DMS53 treated with DMSO at 0.1 percent for 48 hours (cell line): ENCODE data around the gene RPL7L1.

Experiments used
- DNase-seq: peaks from one replicate; lab custom pipeline; 2025; ENCODE audit not compliant: unreplicated experiment; lab: John Stamatoyannopoulos, UW

The RPL7L1 gene

DNA sequence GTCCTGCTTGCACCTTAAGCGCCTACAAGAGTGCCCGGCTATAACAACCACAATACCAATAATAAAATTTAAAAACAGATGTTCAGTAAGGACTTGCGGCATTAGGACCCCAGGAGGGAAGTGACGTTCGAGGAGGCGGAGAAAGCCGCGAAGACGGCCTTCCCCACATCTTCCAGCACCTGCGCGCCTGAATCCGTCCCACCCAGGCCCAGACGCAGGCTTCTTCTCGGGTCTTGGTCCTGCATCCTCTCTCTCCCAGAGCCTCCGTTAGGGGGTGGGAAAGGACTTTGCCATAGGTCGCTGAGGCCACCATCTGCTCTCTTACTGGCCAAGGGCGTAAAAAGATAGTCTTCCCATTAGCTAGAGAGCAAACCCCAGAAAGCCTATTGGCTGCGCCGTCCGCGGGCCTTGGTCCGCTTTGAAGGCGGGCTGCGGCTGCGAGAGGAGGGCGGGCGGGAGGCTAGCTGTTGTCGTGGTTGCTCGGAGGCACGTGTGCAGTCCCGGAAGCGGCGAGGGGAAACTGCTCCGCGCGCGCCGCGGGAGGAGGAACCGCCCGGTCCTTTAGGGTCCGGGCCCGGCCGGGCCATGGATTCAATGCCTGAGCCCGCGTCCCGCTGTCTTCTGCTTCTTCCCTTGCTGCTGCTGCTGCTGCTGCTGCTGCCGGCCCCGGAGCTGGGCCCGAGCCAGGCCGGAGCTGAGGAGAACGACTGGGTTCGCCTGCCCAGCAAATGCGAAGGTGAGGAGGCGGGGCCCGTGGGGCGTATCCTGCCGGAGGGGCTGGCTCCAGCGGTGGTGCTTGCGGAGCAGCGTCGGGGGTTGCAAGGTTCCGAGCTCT is 49.8 kb downstream of the RPL7L1 start, which contains the start of gene CNPY3:
Gene CNPY3, plus strand, starts transcription at position 495 of the 835 bp plus-strand sequence. Its CDS starts 91 bp downstream, at position 586.
- peak; percentile 97 for DNase-seq

DNA sequence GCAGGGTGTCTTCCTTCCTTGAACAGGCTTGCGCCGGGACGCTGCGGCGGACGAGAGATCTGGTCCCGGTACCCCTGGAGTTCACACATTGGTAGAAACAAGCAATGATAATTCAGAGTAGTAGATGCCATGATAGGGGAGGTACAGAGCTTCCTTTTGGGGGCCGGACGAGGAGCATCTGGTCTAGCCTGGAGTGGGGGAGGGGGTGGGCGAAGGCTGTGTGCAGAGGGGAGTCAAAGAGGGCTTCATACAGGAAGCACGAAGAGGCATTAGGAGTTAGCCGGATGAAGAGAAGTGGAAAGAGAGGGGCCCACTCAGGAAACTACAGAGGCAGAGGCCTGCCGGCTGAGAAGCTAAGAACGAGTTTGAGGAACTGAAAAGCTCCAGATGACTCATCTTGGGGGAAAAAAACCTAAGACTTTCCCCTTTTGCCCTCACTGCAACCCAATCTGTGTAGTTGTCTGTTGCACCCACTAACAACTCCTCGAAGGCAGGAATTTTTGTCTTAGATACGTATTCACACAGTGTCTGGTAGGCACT is 50.5 kb downstream of the RPL7L1 start:
- peak; percentile 10 for DNase-seq

DNA sequence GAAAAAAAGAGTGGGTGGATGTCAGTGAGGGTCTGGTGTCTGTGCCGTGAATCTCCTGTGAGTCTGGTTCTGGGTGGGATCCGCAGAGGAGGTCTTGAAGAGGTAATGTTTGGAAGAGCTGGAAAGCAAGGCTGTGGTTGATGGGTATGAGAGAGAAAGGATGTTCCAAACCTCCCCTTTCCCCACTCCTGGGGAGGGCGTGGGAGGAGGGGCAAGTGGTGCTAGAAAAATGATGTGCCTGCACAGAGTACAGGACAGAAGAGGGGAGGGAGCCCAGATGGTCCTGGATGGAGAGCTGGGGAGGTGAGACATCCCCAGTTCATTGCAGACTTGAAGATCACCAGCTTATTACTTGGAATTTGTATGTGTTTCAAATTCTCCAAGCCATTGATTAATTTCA is 53.0 kb downstream of the RPL7L1 start:
- DNase-seq: no peak

DNA sequence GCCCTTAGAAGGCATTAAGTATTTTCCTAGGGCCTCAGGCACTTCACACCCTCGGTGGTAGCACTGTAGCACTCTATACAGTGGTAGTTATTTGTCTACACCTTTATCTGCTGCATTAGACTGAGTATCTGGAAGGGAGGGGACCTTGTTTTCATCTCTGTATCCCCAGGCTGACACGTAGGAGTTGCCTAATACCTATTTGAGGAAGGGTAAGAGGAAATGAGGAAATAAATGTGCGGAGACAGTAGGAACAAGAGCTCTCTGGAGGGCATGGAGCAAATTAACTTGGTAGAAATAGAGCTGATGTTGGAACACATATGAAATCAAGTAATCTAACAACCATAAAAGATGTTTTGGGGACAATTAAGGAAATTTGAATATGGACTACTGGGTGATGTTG is 53.8 kb downstream of the RPL7L1 start:
- DNase-seq: no peak

DNA sequence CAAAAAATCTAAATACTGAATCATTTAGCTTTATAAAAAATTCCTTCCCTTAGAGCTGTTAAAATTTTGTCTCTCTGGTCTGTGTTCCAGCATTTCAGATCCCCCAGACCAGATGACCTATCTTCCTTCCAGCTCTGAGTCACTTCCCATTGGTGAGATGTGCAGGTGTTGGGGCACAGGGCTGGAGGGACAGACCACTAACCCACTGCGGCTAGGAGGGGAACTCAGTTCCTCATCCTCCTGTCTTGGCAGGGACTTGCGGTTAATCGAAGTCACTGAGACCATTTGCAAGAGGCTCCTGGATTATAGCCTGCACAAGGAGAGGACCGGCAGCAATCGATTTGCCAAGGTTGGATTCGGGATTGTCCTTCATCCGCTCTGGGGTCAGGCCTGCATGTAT is 55.9 kb downstream of the RPL7L1 start:
- DNase-seq: no peak

DNA sequence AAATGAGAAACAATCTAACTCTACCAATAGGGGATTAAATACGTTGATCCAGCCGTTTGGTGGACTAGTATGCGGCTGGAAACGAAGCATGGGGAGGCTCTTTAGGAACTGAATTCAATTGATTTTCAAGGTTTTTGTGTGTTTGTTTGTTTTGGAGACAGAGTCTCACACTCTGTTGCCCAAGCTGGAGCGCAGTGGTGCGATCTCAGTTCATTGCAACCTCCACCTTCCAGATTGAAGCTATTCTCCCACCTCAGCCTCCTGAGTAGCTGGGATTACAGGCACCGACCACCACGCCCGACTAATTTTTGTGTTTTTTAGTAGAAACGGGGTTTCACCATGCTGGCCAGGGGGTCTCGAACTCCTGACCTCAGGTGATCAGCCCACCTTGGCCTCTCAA is 57.0 kb downstream of the RPL7L1 start:
- DNase-seq: no peak

DNA sequence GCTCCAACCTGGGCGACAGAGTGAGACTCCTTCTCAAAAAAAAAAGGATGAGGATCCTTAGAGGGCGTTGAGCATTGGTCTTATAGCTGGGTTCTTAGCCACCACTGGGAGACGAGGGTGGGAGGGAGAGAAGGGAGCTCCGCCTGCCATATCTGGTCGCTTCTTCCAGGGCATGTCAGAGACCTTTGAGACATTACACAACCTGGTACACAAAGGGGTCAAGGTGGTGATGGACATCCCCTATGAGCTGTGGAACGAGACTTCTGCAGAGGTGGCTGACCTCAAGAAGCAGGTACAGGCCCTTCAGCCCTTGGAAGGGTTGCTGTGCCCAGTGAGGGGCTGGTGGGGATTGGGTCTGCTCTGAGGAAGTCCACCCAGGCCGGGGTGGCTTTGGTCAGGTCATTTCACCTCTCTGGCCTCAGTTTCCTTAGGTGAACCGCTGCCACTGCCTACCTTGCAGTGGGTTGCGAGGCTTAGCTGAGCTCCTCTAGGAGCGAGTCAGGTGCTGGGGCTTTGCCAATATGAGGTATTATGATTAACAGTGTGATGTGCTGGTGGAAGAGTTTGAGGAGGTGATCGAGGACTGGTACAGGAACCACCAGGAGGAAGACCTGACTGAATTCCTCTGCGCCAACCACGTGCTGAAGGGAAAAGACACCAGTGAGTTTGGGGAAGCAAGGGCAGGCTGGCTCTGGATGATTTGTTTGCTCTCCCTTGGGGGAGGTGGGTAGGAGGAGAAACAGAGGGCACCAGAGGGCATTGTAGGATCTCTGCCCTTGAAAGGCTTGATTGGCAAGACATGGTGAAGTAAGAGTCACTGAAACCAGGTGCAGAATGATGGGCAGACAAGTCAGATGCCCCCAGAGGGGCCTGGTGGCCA is 58.4 kb downstream of the RPL7L1 start:
- DNase-seq: no peak

DNA sequence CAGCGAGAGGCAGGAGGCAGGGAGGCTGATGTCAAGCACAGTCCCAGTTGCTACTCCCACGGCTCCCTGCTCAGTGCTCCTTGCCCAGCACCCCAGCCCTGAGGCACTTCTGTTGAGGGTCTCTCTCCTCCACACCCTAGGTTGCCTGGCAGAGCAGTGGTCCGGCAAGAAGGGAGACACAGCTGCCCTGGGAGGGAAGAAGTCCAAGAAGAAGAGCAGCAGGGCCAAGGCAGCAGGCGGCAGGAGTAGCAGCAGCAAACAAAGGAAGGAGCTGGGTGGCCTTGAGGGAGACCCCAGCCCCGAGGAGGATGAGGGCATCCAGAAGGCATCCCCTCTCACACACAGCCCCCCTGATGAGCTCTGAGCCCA is 59.0 kb downstream of the RPL7L1 start:
- DNase-seq: no peak

DNA sequence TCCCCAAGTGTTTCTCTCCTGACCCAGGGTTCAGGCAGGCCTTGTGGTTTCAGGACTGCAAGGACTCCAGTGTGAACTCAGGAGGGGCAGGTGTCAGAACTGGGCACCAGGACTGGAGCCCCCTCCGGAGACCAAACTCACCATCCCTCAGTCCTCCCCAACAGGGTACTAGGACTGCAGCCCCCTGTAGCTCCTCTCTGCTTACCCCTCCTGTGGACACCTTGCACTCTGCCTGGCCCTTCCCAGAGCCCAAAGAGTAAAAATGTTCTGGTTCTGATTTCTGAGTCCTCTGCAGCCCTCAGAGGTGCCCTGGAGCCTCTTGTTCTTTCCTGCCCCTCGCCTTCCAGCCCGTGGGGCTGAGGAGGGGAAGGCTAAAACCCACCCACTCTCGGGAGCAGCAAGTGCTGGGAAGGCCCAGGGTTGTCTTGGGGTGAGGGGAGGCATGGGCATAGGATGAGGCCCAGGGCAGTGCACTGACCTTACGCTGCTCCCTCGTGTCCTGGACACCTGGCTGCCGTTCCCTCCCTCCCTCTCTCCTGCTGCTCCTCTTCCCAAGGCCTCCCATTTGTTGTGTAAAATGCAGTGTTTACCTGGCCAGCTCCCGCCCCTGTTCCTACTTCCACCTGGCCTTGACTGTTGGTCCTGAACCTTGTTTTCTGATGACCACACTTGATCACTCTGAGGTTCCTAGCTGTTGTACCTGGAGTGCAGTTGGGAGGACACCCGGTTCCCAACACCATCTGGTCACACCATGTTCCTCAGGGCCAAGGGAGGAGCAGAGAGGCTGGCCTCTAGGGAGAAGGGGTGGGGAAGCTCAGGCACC is 59.8 kb downstream of the RPL7L1 start:
- no peak for DNase-seq
